ENCODE results near the gene PRDM15.

GRCh38 chr21:41805643-41806042 lies 73.5 kb downstream of the PRDM15 start:
- TF ChIP-seq POLR2AphosphoS5 (IDR thresholded peaks at IDR 0.05) = no peak
- TF ChIP-seq CTCF (IDR thresholded peaks at IDR 0.05 in 8 of 11, conservative IDR thresholded peaks at IDR 0.05 in 3 of 11) = no peak
- TF ChIP-seq POLR2A (IDR thresholded peaks at IDR 0.05) = no peak
